Activated naive CD4-positive, alpha-beta T cell treated with Interleukin-2 at 50 U/mL for 16 hours (primary cell): ENCODE measurements around the gene UHRF1.
"Not testable (repeated sequence)": the region's sequence is repeated elsewhere in the genome, so short reads cannot be mapped to it uniquely, and the experiment has no call there.

Experiments used
- DNase-seq: peaks from one replicate; pipeline ENCODE4 v3.0.0-alpha.2; 2020

The UHRF1 gene

GRCh38 chr19:4972509-4973230 lies 63.4 kb downstream of the UHRF1 start:
- no peak for DNase-seq

GRCh38 chr19:4974880-4975469 lies 65.7 kb downstream of the UHRF1 start:
- no peak for DNase-seq

GRCh38 chr19:4975601-4976000 lies 66.3 kb downstream of the UHRF1 start:
- DNase-seq, result not testable (repeated sequence)

- no peak for DNase-seq
Observed at GRCh38 chr19:4976401-4977298, 67.3 kb downstream of the UHRF1 start.

- DNase-seq, result no peak
Observed at GRCh38 chr19:4977299-4978174, 68.2 kb downstream of the UHRF1 start.

GRCh38 chr19:4979211-4979807 lies 70.0 kb downstream of the UHRF1 start:
- no peak for DNase-seq

GRCh38 chr19:4980067-4980466 lies 70.8 kb downstream of the UHRF1 start:
- no peak for DNase-seq

GRCh38 chr19:4980838-4981680 lies 71.8 kb downstream of the UHRF1 start:
- DNase-seq, result no peak

- DNase-seq, result no peak
Observed at GRCh38 chr19:4981681-4981958, 72.3 kb downstream of the UHRF1 start.

GRCh38 chr19:4983346-4984105 lies 74.2 kb downstream of the UHRF1 start:
- no peak for DNase-seq

GRCh38 chr19:4984106-4984380 lies 74.7 kb downstream of the UHRF1 start:
- DNase-seq, result no peak

- no peak for DNase-seq
Observed at GRCh38 chr19:4984438-4984990, 75.2 kb downstream of the UHRF1 start.

GRCh38 chr19:4985551-4985991 lies 76.3 kb downstream of the UHRF1 start:
- no peak for DNase-seq

GRCh38 chr19:4986056-4986455 lies 76.8 kb downstream of the UHRF1 start:
- DNase-seq, result no peak

GRCh38 chr19:4986471-4986891 lies 77.2 kb downstream of the UHRF1 start:
- DNase-seq, result no peak

- DNase-seq, result no peak
Observed at GRCh38 chr19:4987256-4987655, 78.0 kb downstream of the UHRF1 start.

GRCh38 chr19:4987692-4988370 lies 78.5 kb downstream of the UHRF1 start:
- DNase-seq, result no peak

GRCh38 chr19:4988770-4989251 lies 79.5 kb downstream of the UHRF1 start:
- no peak for DNase-seq

GRCh38 chr19:4990306-4990705 lies 81.0 kb downstream of the UHRF1 start:
- DNase-seq, result no peak

GRCh38 chr19:4991538-4991937 lies 82.2 kb downstream of the UHRF1 start:
- DNase-seq, result no peak
